ENCODE results near the gene GPRASP2. TPM values are rescaled to one million over a fixed set of nuclear protein-coding genes. Genes with fewer than 3 reads are reported as not detected.

GPRASP2 gene
- total RNA-seq, 1 donor from 2014 or later: 6.6 TPM

DNA sequence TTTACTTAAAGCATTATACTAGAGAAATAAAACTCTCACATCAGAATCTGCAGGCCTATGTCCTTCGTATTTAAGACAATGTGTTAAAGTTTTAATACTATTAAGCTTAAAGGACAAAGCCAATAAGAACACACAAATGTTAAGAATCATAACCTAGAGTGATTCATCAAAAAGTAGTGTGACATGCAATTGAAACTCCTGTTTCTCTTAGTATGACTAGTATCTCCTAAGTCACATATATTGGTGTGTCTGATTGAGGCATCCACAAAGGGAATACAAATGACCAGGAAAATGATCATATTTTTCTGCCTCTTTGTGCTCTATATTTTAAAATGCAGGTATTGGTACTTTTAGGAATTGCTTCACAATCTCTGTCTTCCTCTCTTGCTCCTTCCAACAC, 32.1 kb downstream of the GPRASP2 start:
- no peak for DNase-seq (ENCODE audit: low read depth)

DNA sequence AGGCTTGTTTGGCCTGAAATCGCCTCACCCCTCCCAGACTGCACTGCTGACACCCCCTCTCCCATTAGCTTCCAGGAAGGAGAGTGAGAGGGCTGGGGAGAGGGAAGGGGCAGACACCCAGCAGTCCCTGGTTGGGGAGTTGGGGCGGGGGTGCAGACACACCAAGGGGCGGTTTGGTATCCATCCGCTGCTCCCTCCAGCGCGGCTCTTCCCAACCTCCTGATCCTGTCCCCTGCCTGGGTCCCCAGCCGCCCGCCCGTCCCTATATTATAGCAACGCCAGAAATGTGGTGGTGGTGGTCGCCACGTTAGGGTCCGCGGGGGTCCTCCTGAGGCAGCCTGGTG, 33.2 kb downstream of the GPRASP2 start:
- DNase-seq (ENCODE audit: low read depth): no peak

DNA sequence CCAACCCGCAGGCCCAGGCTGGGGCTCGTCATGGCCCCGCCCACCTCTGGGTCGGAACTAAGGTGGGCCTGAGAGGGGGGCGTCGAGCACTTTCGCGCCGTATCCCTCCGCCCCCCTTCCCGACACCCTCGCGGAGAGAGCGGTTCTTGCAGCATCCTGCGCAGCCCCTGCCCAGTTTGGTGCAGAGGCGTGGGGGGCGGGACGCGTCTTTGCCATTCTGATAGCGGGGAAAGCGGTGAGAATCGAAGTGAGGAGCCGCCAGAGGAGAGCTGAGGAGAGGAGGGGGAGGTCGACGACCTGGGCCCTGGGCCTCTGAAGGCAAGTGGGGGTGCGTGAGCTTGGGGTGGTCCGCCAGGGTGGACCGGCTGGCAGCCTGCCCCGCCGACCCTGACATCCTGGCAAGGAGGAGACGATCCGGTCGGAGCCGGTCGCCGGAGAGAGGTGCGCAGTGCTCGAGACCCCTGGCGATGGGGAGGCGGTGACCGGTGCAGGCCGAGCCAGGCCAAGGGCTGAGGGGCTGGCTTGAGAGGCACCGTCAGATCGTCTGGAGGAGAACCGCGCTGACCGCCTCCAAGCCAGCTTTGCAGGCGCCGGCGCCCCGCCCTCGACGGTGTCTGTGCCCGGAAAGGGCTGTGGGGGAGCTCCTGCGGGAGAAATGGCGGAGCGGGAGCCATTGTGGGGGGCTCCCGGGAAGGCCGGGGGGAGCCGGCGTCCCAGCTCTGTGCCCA, 33.8 kb downstream of the GPRASP2 start:
- DNase-seq (ENCODE audit: low read depth): no peak

DNA sequence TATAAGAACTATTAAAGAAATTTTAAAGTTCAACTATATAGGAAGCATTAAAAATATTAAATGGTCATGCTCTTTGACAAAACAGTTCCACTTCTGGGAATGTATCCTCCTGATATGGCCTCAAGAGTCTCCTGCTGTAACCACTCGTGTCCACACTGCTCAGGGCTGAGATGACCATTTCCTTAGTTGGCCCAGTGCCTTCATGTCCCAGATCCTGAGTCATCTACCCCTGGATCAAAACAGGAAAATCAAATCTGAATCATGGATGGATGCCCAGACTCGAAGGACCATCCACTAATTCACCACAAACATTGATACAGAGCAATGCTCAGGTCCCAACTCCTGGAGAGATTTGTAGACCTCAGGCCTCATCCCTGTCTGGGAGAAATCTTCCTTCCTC, 53.0 kb downstream of the GPRASP2 start:
- peak; percentile 23 for DNase-seq (ENCODE audit: low read depth)

DNA sequence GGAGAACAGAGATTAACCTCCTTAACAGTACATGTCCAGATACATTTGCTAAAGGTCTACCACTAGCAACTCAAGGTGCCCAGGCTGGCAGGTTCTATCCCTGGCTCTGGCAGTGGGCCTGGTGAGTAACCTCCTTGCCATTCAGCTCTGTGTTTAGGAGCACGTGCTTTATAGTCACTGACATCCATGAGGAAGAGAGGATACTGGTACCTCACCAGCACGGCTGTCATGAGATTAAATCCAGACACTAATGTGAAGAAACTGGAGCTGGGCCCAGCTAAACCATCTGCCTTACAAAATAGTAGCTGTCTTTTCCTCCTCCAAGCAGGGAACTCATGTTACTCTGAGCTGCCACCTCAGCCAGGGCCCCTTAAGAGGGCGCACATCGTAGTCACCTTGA, 53.6 kb downstream of the GPRASP2 start:
- DNase-seq (ENCODE audit: low read depth): peak; percentile 33

DNA sequence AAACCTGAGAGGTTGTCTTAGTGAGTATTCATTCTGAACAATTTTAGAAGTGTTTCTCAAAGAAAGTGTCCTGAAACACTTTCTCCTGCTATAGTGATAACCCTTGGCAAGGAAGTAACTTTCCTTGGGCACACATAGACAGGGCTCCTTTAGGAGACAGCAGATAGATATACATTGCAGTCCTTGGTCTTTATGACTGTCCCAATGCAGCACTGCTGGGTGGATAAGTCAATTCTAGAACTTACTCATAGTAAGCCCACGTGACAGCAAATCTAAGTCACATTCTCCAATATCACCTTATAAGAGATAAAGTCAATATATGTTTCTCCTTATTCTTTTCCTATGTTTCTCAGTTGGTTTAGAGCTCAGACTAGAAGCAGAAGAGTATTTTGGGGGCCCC, 55.0 kb downstream of the GPRASP2 start:
- no peak for DNase-seq (ENCODE audit: low read depth)

Other genes starting within 250 kb of the GPRASP2 start
- not detected in 2 replicates for gene TCP11X2, start 240.6 kb upstream of the GPRASP2 start, total RNA-seq
- 0.35 TPM in 1 of 2 replicates, not detected in the other for gene TMSB15A, start 195.7 kb upstream of the GPRASP2 start, total RNA-seq
- 12.9 and 13.6 TPM in 2 replicates for gene ARMCX5, start 112.9 kb upstream of the GPRASP2 start, total RNA-seq
- 1.3 and 1.8 TPM in 2 replicates for gene GPRASP1, start 61.0 kb upstream of the GPRASP2 start, total RNA-seq
- 4.3 and 13.5 TPM in 2 replicates for gene GPRASP3, start 8.3 kb downstream of the GPRASP2 start, total RNA-seq
- 0.43 TPM in 1 of 2 replicates, not detected in the other for gene RAB40AL, start 224.8 kb downstream of the GPRASP2 start, total RNA-seq

Measured in myocyte (in vitro differentiated cells).